ENCODE measurements around the gene CADM4. TPM values are rescaled to one million over a fixed set of nuclear protein-coding genes. Genes with fewer than 3 reads are reported as not detected.
A peak's percentile ranks its signal among the peaks of the same experiment; 100 is the strongest.
"Not testable (repeated sequence)": the region's sequence is repeated elsewhere in the genome, so short reads cannot be mapped to it uniquely, and the experiment has no call there.

CADM4 gene
- total RNA-seq, 1 donor from 2014 or later = 13.4 TPM

- DNase-seq (ENCODE audit: low read depth) (no peak), FAIRE-seq (no peak)
- no peaks in the 10 kb centered on the region for H3K27me3 ChIP-seq (ENCODE audit: control insufficient read depth, insufficient read depth, low read length)
- H3K36me3 ChIP-seq (ENCODE audit: control insufficient read depth, insufficient read depth, low read length) = peaks cover 1% of the 10 kb centered on the region
- H3K4me3 ChIP-seq (ENCODE audit: low read depth, low read length) = no peak overlapping the region
- TF ChIP-seq CTCF (IDR thresholded peaks at IDR 0.05; ENCODE audit: insufficient read depth, low read length, severe bottlenecking) = no peak
Observed at GRCh38 chr19:43609872-43610271, 29.8 kb downstream of the CADM4 start.

- H3K27me3 ChIP-seq (ENCODE audit: control insufficient read depth, insufficient read depth, low read length) = no peaks in the 10 kb centered on the region
- DNase-seq (ENCODE audit: low read depth) = no peak
- no peak for TF ChIP-seq CTCF (IDR thresholded peaks at IDR 0.05; ENCODE audit: insufficient read depth, low read length, severe bottlenecking)
- peaks cover 1% of the 10 kb centered on the region for H3K36me3 ChIP-seq (ENCODE audit: control insufficient read depth, insufficient read depth, low read length)
- no peak for FAIRE-seq
- H3K4me3 ChIP-seq (ENCODE audit: low read depth, low read length) = no peak overlapping the region
Observed at GRCh38 chr19:43607238-43608205, 32.1 kb downstream of the CADM4 start.

- peak; percentile 67 for DNase-seq (ENCODE audit: low read depth)
- no peak for FAIRE-seq
- Histone ChIP-seq H3K27me3 (ENCODE audit: control insufficient read depth, insufficient read depth, low read length) (no peaks in the 10 kb centered on the region), H3K4me3 (ENCODE audit: low read depth, low read length) (no peak overlapping the region), H3K36me3 (ENCODE audit: control insufficient read depth, insufficient read depth, low read length) (peaks cover 1% of the 10 kb centered on the region)
- TF ChIP-seq CTCF (IDR thresholded peaks at IDR 0.05; ENCODE audit: insufficient read depth, low read length, severe bottlenecking) = no peak
Observed at GRCh38 chr19:43606569-43607229, 33.0 kb downstream of the CADM4 start.

- Histone ChIP-seq H3K27me3 (ENCODE audit: control insufficient read depth, insufficient read depth, low read length) (no peaks in the 10 kb centered on the region), H3K4me3 (ENCODE audit: low read depth, low read length) (no peak overlapping the region), H3K36me3 (ENCODE audit: control insufficient read depth, insufficient read depth, low read length) (peaks cover 3% of the 10 kb centered on the region)
- TF ChIP-seq CTCF (IDR thresholded peaks at IDR 0.05; ENCODE audit: insufficient read depth, low read length, severe bottlenecking) = no peak
- DNase-seq (ENCODE audit: low read depth) (no peak), FAIRE-seq (no peak)
Observed at GRCh38 chr19:43605875-43606568, 33.6 kb downstream of the CADM4 start.

- H3K27me3 ChIP-seq (ENCODE audit: control insufficient read depth, insufficient read depth, low read length); DNase-seq (ENCODE audit: low read depth); H3K4me3 ChIP-seq (ENCODE audit: low read depth, low read length); FAIRE-seq: not testable (repeated sequence)
- H3K36me3 ChIP-seq (ENCODE audit: control insufficient read depth, insufficient read depth, low read length) = peaks cover 14% of the 10 kb centered on the region
Observed at GRCh38 chr19:43600326-43600725, 39.3 kb downstream of the CADM4 start.

Data from bronchial epithelial cell (primary cell).